Measurements from ENCODE around the gene CDH4. TPM values are rescaled to one million over a fixed set of nuclear protein-coding genes. Genes with fewer than 3 reads are reported as not detected.

The CDH4 gene
- total and polyA plus RNA-seq, 2 donors (not counting 3 experiments of a cell fraction or from before 2014, with no cell fraction given) = 0.17 to 0.51 TPM

DNA sequence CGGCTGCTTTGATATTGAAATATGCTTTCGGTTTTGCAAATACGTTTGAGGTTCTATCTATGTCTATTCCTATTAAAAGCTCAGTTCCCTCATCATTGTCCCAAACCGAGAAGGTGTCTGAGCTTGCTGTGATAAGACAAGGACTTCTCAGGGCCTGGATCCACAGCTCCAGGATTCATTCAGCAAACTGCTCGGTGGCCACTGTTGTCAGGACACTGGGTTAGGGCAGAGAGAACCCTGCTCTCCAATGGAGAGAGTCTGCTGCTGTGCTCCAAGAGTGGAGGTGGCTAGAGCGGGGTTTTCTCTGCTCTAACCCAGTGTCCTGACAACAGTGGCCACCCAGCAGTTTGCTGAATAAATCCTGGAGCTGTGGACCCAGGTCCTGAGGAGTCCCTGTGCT is 198.5 kb downstream of the CDH4 start:
- Histone ChIP-seq H3K36me3 (ENCODE audit: control insufficient read depth in 2 of 2, extremely low read depth in 1 of 2, insufficient read depth in 2 of 2, low read length in 2 of 2) (no peaks in the 10 kb centered on the region), H3K27me3 (ENCODE audit: control insufficient read depth in 2 of 2, insufficient read depth in 2 of 2, low read length in 2 of 2) (no peaks in the 10 kb centered on the region), H3K27ac (ENCODE audit: insufficient read depth, low read depth, low read length) (no peak overlapping the region), H3K79me2 (ENCODE audit: control insufficient read depth, insufficient read depth, low read length) (no peaks in the 10 kb centered on the region), H2AFZ (ENCODE audit: low read depth, low read length) (no peak overlapping the region), H4K20me1 (replicated peaks; ENCODE audit: control insufficient read depth, extremely low read depth, insufficient read depth, low read length) (no peaks in the 10 kb centered on the region), H3K4me2 (ENCODE audit: insufficient read depth, low read length) (no peak overlapping the region), H3K9me3 (replicated peaks; ENCODE audit: control insufficient read depth, insufficient read depth, low read length) (peaks cover 4% of the 10 kb centered on the region), H3K9ac (replicated peaks; ENCODE audit: extremely low read depth, insufficient read depth, low read length) (no peak overlapping the region), H3K4me3 (replicated peaks in 1 of 3; ENCODE audit: insufficient read depth in 1 of 3, low read depth in 1 of 3, low read length in 3 of 3) (no peak overlapping the region), H3K9me1 (replicated peaks; ENCODE audit: control insufficient read depth, extremely low read depth, insufficient read depth, low read length) (no peaks in the 10 kb centered on the region), H3K4me1 (ENCODE audit: control insufficient read depth, extremely low read depth, insufficient read depth, low read length) (no peaks in the 10 kb centered on the region)
- DNase-seq (ENCODE audit: low read depth, low spot score) (no peak), FAIRE-seq (no peak)
- ChIA-PET CTCF (no interaction called here), POLR2A (no interaction called here)
- intact Hi-C loops (cut with micrococcal nuclease) (no loop called here), dilution Hi-C loops (cut with MboI; ENCODE audit: extremely low pct_ligation_motif_present, low sequenced_read_pairs) (no loop called here)
- no TSS peak for BruUV-seq (replicated peaks)
- no peak for TF ChIP-seq EZH2 (IDR thresholded peaks at IDR 0.05; ENCODE audit: borderline replicate concordance, low read depth, low read length, severe bottlenecking)
- TF ChIP-seq POLR2AphosphoS5 (IDR thresholded peaks at IDR 0.05; ENCODE audit: insufficient read depth, low read depth, low read length) = no peak
- no peak for TF ChIP-seq JUN (IDR thresholded peaks at IDR 0.05; ENCODE audit: borderline replicate concordance, insufficient read depth, insufficient read length, low read depth)
- TF ChIP-seq, protein P1, sequence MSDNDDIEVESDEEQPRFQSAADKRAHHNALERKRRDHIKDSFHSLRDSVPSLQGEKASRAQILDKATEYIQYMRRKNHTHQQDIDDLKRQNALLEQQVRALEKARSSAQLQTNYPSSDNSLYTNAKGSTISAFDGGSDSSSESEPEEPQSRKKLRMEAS (IDR thresholded peaks at IDR 0.05; ENCODE audit: insufficient read depth, insufficient read length) = no peak
- TF ChIP-seq FOS (IDR thresholded peaks at IDR 0.05; ENCODE audit: borderline replicate concordance, insufficient read depth, low read length) = no peak
- TF ChIP-seq, protein P2, sequence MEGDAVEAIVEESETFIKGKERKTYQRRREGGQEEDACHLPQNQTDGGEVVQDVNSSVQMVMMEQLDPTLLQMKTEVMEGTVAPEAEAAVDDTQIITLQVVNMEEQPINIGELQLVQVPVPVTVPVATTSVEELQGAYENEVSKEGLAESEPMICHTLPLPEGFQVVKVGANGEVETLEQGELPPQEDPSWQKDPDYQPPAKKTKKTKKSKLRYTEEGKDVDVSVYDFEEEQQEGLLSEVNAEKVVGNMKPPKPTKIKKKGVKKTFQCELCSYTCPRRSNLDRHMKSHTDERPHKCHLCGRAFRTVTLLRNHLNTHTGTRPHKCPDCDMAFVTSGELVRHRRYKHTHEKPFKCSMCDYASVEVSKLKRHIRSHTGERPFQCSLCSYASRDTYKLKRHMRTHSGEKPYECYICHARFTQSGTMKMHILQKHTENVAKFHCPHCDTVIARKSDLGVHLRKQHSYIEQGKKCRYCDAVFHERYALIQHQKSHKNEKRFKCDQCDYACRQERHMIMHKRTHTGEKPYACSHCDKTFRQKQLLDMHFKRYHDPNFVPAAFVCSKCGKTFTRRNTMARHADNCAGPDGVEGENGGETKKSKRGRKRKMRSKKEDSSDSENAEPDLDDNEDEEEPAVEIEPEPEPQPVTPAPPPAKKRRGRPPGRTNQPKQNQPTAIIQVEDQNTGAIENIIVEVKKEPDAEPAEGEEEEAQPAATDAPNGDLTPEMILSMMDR (IDR thresholded peaks at IDR 0.05; ENCODE audit: extremely low read depth in 1 of 2, insufficient read depth in 1 of 2, low read depth in 1 of 2, low read length in 2 of 2) = no peak
- TF ChIP-seq MYC (IDR thresholded peaks at IDR 0.05; ENCODE audit: low read depth, low read length) = no peak
- TF ChIP-seq POLR2A (IDR thresholded peaks at IDR 0.05; ENCODE audit: low read depth, low read length) = no peak
- TF ChIP-seq GATA2 (IDR thresholded peaks at IDR 0.05; ENCODE audit: insufficient read depth, insufficient read length, low read depth, low read length) = no peak

All from endothelial cell of umbilical vein (primary cell).